ENCODE measurements around the gene ALDH4A1. TPM values are rescaled to one million over a fixed set of nuclear protein-coding genes. Genes with fewer than 3 reads are reported as not detected.

Gene ALDH4A1
- total and polyA plus RNA-seq, 9 of the 15 experiments (the other 6 are each of a cell fraction or from before 2014, with no cell fraction given): 0.27 to 31.4 (median 16.6) TPM

- no peak for TF ChIP-seq HDAC3 (IDR thresholded peaks at IDR 0.05; ENCODE audit: borderline replicate concordance, partially characterized antibody)
- TF ChIP-seq ZKSCAN8 (CRISPR knock-in tag; IDR thresholded peaks at IDR 0.05): peak; percentile 59; the same call in 1 of the 2 replicates
- TF ChIP-seq IFI16 (CRISPR knock-in tag; IDR thresholded peaks at IDR 0.05): no peak
- peak; percentile 67; the same call in 1 of the 2 replicates for TF ChIP-seq ZNF766 (CRISPR knock-in tag; conservative IDR thresholded peaks at IDR 0.05)
- TF ChIP-seq HMG20A (CRISPR knock-in tag; conservative IDR thresholded peaks at IDR 0.05): no peak
- TF ChIP-seq RFX5 (IDR thresholded peaks at IDR 0.05; ENCODE audit: low read depth, low read length): no peak
- TF ChIP-seq HDAC6 (IDR thresholded peaks at IDR 0.05; ENCODE audit: low read depth, low read length): no peak
- TF ChIP-seq POU5F1 (IDR thresholded peaks at IDR 0.05; ENCODE audit: borderline replicate concordance, low read depth, low read length, partially characterized antibody): no peak
- peak; percentile 6; the same call in 1 of the 2 replicates for TF ChIP-seq BHLHE40 (IDR thresholded peaks at IDR 0.05; ENCODE audit: low read length)
- TF ChIP-seq KHSRP (IDR thresholded peaks at IDR 0.05): no peak
- TF ChIP-seq CCNT2 (IDR thresholded peaks at IDR 0.05; ENCODE audit: borderline replicate concordance, extremely low read depth, insufficient read length, low read depth, low read length): peak; percentile 63
- TF ChIP-seq SAFB (IDR thresholded peaks at IDR 0.05; ENCODE audit: borderline replicate concordance, low read depth, low read length): no peak
- TF ChIP-seq NCOA2 (IDR thresholded peaks at IDR 0.05; ENCODE audit: partially characterized antibody in 2 of 2): no peak
- TF ChIP-seq ZNF146 (CRISPR knock-in tag; IDR thresholded peaks at IDR 0.05; ENCODE audit: unreplicated experiment): no peak
- no peak for TF ChIP-seq TFAM (CRISPR knock-in tag; conservative IDR thresholded peaks at IDR 0.05)
- 0 out of 2 replicates have a peak, but pooled peaks have one; percentile 33 for TF ChIP-seq CBX1 (IDR thresholded peaks at IDR 0.05; ENCODE audit: low read depth)
- no peak for TF ChIP-seq MITF (IDR thresholded peaks at IDR 0.05)
- TF ChIP-seq BMI1 (IDR thresholded peaks at IDR 0.05; ENCODE audit: low read length): no peak
- TF ChIP-seq ZBTB9 (CRISPR knock-in tag; IDR thresholded peaks at IDR 0.05): no peak
- peak; percentile 40; the same call in 1 of the 2 replicates for TF ChIP-seq NFE2 (IDR thresholded peaks at IDR 0.05; ENCODE audit: low read depth)
- TF ChIP-seq YY1 (IDR thresholded peaks at IDR 0.05; ENCODE audit: borderline replicate concordance in 1 of 3, control insufficient read depth in 1 of 3, extremely low read depth in 1 of 3, insufficient read depth in 3 of 3, insufficient read length in 1 of 3, insufficient replicate concordance in 2 of 3, low read depth in 1 of 3, low read length in 2 of 3): peak in 1 of 3 experiments; percentile 51
- TF ChIP-seq YBX1 (IDR thresholded peaks at IDR 0.05): no peak
- peak; percentile 62; the same call in 1 of the 2 replicates for TF ChIP-seq CBX5 (IDR thresholded peaks at IDR 0.05; ENCODE audit: borderline replicate concordance, low read depth)
- peak; percentile 89 for TF ChIP-seq JUND (IDR thresholded peaks at IDR 0.05; ENCODE audit: borderline replicate concordance, low read depth, low read length)
- peak; percentile 93; the same call in 2 of the 3 replicates for TF ChIP-seq JUND (tag; IDR thresholded peaks at IDR 0.05; ENCODE audit: borderline replicate concordance, low read depth, low read length)
- TF ChIP-seq HDAC2 (IDR thresholded peaks at IDR 0.05): peak; percentile 78; the same call in 1 of the 2 replicates
- no peak for TF ChIP-seq GTF2E2 (tag; IDR thresholded peaks at IDR 0.05)
Measured at GRCh38 chr1:18908911-18909771, 6.8 kb upstream of the ALDH4A1 start (continued).
